Measurements from ENCODE around the gene OPA1. TPM values are rescaled to one million over a fixed set of nuclear protein-coding genes. Genes with fewer than 3 reads are reported as not detected.

Gene OPA1
- total and polyA plus RNA-seq, 2 donors from 2014 or later = 18.1 to 56.3 TPM

- Histone ChIP-seq H3K9ac (ENCODE audit: low read length in 3 of 3) (no peak overlapping the region), H3K27me3 (ENCODE audit: control insufficient read depth, insufficient read depth, low read length) (no peaks in the 10 kb centered on the region), H3K4me3 (ENCODE audit: low read length in 3 of 3) (no peak overlapping the region), H3K36me3 (ENCODE audit: control insufficient read depth in 2 of 3, insufficient read depth in 3 of 3, low read length in 3 of 3) (peaks cover 0 to 5% (median 2%) of the 10 kb centered on the region in 3 donors), H3K4me1 (ENCODE audit: control insufficient read depth in 2 of 3, insufficient read depth in 2 of 3, low read depth in 1 of 3, low read length in 3 of 3) (no peaks in the 10 kb centered on the region), H3K27ac (ENCODE audit: low read depth in 2 of 2, low read length in 2 of 2) (no peak overlapping the region), H3K9me3 (ENCODE audit: control insufficient read depth in 2 of 3, insufficient read depth in 1 of 3, low read length in 3 of 3) (no peaks in the 10 kb centered on the region)
- DNase-seq (no peak), FAIRE-seq (no peak)
- TF ChIP-seq CTCF (IDR thresholded peaks at IDR 0.05; ENCODE audit: borderline replicate concordance, extremely low read depth, insufficient read depth) = no peak
- intact Hi-C loops (cut with DNase I) = no loop called here
Observed at GRCh38 chr3:193681631-193682030, 88.6 kb downstream of the OPA1 start.

- Histone ChIP-seq H3K9me3 (ENCODE audit: control insufficient read depth in 2 of 3, insufficient read depth in 1 of 3, low read length in 3 of 3) (no peaks in the 10 kb centered on the region), H3K9ac (ENCODE audit: low read length in 3 of 3) (no peak overlapping the region), H3K4me1 (ENCODE audit: control insufficient read depth in 2 of 3, insufficient read depth in 2 of 3, low read depth in 1 of 3, low read length in 3 of 3) (no peaks in the 10 kb centered on the region), H3K27me3 (ENCODE audit: control insufficient read depth, insufficient read depth, low read length) (no peaks in the 10 kb centered on the region), H3K27ac (ENCODE audit: low read depth in 2 of 2, low read length in 2 of 2) (no peak overlapping the region), H3K4me3 (ENCODE audit: low read length in 3 of 3) (no peak overlapping the region), H3K36me3 (ENCODE audit: control insufficient read depth in 2 of 3, insufficient read depth in 3 of 3, low read length in 3 of 3) (peaks cover 0 to 4% (median 0%) of the 10 kb centered on the region in 3 donors)
- DNase-seq (no peak), FAIRE-seq (no peak)
- no peak for TF ChIP-seq CTCF (IDR thresholded peaks at IDR 0.05; ENCODE audit: borderline replicate concordance, extremely low read depth, insufficient read depth)
- intact Hi-C loops (cut with DNase I) = no loop called here
Observed at GRCh38 chr3:193686665-193687483, 93.9 kb downstream of the OPA1 start.

GRCh38 chr3:193688834-193689714 is 96.1 kb downstream of the OPA1 start:
- DNase-seq (no peak), FAIRE-seq (no peak)
- H3K4me3 ChIP-seq (ENCODE audit: low read length in 3 of 3) = no peak overlapping the region
- H3K36me3 ChIP-seq (ENCODE audit: control insufficient read depth in 2 of 3, insufficient read depth in 3 of 3, low read length in 3 of 3) = peaks cover 0 to 4% (median 0%) of the 10 kb centered on the region in 3 donors
- no peak for TF ChIP-seq CTCF (IDR thresholded peaks at IDR 0.05; ENCODE audit: borderline replicate concordance, extremely low read depth, insufficient read depth)
- H3K9ac ChIP-seq (ENCODE audit: low read length in 3 of 3) = no peak overlapping the region
- H3K9me3 ChIP-seq (ENCODE audit: control insufficient read depth in 2 of 3, insufficient read depth in 1 of 3, low read length in 3 of 3) = no peaks in the 10 kb centered on the region
- H3K4me1 ChIP-seq (ENCODE audit: control insufficient read depth in 2 of 3, insufficient read depth in 2 of 3, low read depth in 1 of 3, low read length in 3 of 3) = no peaks in the 10 kb centered on the region
- intact Hi-C loops (cut with DNase I) = no loop called here
- no peaks in the 10 kb centered on the region for H3K27me3 ChIP-seq (ENCODE audit: control insufficient read depth, insufficient read depth, low read length)
- no peak overlapping the region for H3K27ac ChIP-seq (ENCODE audit: low read depth in 2 of 2, low read length in 2 of 2)
